Small intestine (tissue), 4 donors: ENCODE data around the gene SCNM1. TPM values are rescaled to one million over a fixed set of nuclear protein-coding genes. Genes with fewer than 3 reads are reported as not detected.

Experiments
- polyA plus RNA-seq, 4 donors: library from polyadenylated mRNA; stranded (reverse) in 3 of 4; unstranded in 1 of 4; fragments of 200-250 nt in 3 of 4; fragments of 120-200 nt in 1 of 4; gene quantifications; one replicate each; pipeline versions ENCODE4 v1.2.1 to v1.2.3, GENCODE V29; 2013
- donor health status: healthy with polysubstance abuse.
- donor health status: Bipolar disorder and iron deficiency.
- donor health status: healthy.

Gene SCNM1
- polyA plus RNA-seq, 4 donors: 35.4 to 69.6 (median 47.4) TPM

Other genes starting within 250 kb of the SCNM1 start
- 10 to 100 TPM; 12.7 to 56.1 (median 19.4) TPM for gene SETDB1, start 239.8 kb upstream of the SCNM1 start, polyA plus RNA-seq
- 100 to 1,000 TPM; 111 to 366 (median 193) TPM for gene CERS2, start 191.3 kb upstream of the SCNM1 start, polyA plus RNA-seq
- gene ANXA9, start 183.9 kb upstream of the SCNM1 start, polyA plus RNA-seq: 1 to 10 TPM in 1 of 4 donors, under 1 TPM in 2, not detected in 1; 0.43 to 5.8 (median 0.89) TPM
- gene MINDY1, start 159.2 kb upstream of the SCNM1 start, polyA plus RNA-seq: 10 to 100 TPM in 3 of 4 donors, 1 to 10 TPM in 1; 9.5 to 24.0 (median 16.8) TPM
- gene PRUNE1, start 157.7 kb upstream of the SCNM1 start, polyA plus RNA-seq: 10 to 100 TPM; 15.1 to 31.6 (median 15.6) TPM
- under 1 TPM; 0.27 to 0.89 (median 0.62) TPM for gene BNIPL, start 129.6 kb upstream of the SCNM1 start, polyA plus RNA-seq
- gene C1orf56, start 118.4 kb upstream of the SCNM1 start, polyA plus RNA-seq: 1 to 10 TPM in 3 of 4 donors, under 1 TPM in 1; 0.67 to 7.3 (median 3.7) TPM
- gene CDC42SE1, start 106.5 kb upstream of the SCNM1 start, polyA plus RNA-seq: 10 to 100 TPM; 22.8 to 46.6 (median 32.4) TPM
- 1 to 10 TPM in 2 of 4 donors, under 1 TPM in 2; 0.22 to 5.5 (median 2.4) TPM for gene MLLT11, start 105.7 kb upstream of the SCNM1 start, polyA plus RNA-seq
- gene GABPB2, start 95.4 kb upstream of the SCNM1 start, polyA plus RNA-seq: 10 to 100 TPM in 1 of 4 donors, 1 to 10 TPM in 3; 1.1 to 12.6 (median 5.0) TPM
- gene SEMA6C, start 19.5 kb upstream of the SCNM1 start, polyA plus RNA-seq: 100 to 1,000 TPM in 1 of 4 donors, 10 to 100 TPM in 2, 1 to 10 TPM in 1; 8.7 to 140 (median 46.9) TPM
- gene TNFAIP8L2, start 9.5 kb upstream of the SCNM1 start, polyA plus RNA-seq: 10 to 100 TPM in 1 of 4 donors, 1 to 10 TPM in 3; 1.6 to 16.2 (median 4.8) TPM
- 1 to 10 TPM; 3.2 to 9.9 (median 6.2) TPM for gene LYSMD1, start 242 bp upstream of the SCNM1 start, polyA plus RNA-seq
- 1 to 10 TPM in 1 of 4 donors, under 1 TPM in 2, not detected in 1; 0.19 to 1.9 (median 0.38) TPM for gene TMOD4, start 9.8 kb downstream of the SCNM1 start, polyA plus RNA-seq
- gene VPS72, start 24.1 kb downstream of the SCNM1 start, polyA plus RNA-seq: 10 to 100 TPM; 27.3 to 40.1 (median 32.0) TPM
- 10 to 100 TPM; 18.8 to 31.7 (median 31.4) TPM for gene PIP5K1A, start 32.4 kb downstream of the SCNM1 start, polyA plus RNA-seq
- gene PSMD4, start 88.6 kb downstream of the SCNM1 start, polyA plus RNA-seq: 100 to 1,000 TPM; 112 to 182 (median 153) TPM
- gene ZNF687, start 116.2 kb downstream of the SCNM1 start, polyA plus RNA-seq: 10 to 100 TPM; 12.2 to 24.0 (median 12.9) TPM
- 10 to 100 TPM; 30.3 to 52.5 (median 33.8) TPM for gene PI4KB, start 161.3 kb downstream of the SCNM1 start, polyA plus RNA-seq
- gene RFX5, start 181.1 kb downstream of the SCNM1 start, polyA plus RNA-seq: 10 to 100 TPM; 12.4 to 36.8 (median 25.8) TPM
- 100 to 1,000 TPM in 2 of 4 donors, 10 to 100 TPM in 2; 83.7 to 302 (median 132) TPM for gene SELENBP1, start 206.6 kb downstream of the SCNM1 start, polyA plus RNA-seq
- 100 to 1,000 TPM; 230 to 434 (median 365) TPM for gene PSMB4, start 233.4 kb downstream of the SCNM1 start, polyA plus RNA-seq